GM12872 (cell line): Measurements from ENCODE around the gene PCBP4.

ENCODE experiments used
- TF ChIP-seq, protein P1 (sequence below): IDR thresholded peaks from 3 replicates; pipeline ENCODE4 v1.5.1; 2011; ENCODE audit warnings: low read depth, mild to moderate bottlenecking, low read length, moderate library complexity; ENCODE audit not compliant: insufficient read depth

PCBP4 gene

GRCh38 chr3:51916418-51916817 is 50.8 kb downstream of the PCBP4 start:
- TF ChIP-seq, protein P1, sequence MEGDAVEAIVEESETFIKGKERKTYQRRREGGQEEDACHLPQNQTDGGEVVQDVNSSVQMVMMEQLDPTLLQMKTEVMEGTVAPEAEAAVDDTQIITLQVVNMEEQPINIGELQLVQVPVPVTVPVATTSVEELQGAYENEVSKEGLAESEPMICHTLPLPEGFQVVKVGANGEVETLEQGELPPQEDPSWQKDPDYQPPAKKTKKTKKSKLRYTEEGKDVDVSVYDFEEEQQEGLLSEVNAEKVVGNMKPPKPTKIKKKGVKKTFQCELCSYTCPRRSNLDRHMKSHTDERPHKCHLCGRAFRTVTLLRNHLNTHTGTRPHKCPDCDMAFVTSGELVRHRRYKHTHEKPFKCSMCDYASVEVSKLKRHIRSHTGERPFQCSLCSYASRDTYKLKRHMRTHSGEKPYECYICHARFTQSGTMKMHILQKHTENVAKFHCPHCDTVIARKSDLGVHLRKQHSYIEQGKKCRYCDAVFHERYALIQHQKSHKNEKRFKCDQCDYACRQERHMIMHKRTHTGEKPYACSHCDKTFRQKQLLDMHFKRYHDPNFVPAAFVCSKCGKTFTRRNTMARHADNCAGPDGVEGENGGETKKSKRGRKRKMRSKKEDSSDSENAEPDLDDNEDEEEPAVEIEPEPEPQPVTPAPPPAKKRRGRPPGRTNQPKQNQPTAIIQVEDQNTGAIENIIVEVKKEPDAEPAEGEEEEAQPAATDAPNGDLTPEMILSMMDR, result no peak

- TF ChIP-seq, protein P1, result no peak
Measured at GRCh38 chr3:51908026-51908425, 59.2 kb downstream of the PCBP4 start.
